Measurements from ENCODE around the gene PMM2.
"Not testable (repeated sequence)": the region's sequence is repeated elsewhere in the genome, so short reads cannot be mapped to it uniquely, and the experiment has no call there.

Gene PMM2

DNA sequence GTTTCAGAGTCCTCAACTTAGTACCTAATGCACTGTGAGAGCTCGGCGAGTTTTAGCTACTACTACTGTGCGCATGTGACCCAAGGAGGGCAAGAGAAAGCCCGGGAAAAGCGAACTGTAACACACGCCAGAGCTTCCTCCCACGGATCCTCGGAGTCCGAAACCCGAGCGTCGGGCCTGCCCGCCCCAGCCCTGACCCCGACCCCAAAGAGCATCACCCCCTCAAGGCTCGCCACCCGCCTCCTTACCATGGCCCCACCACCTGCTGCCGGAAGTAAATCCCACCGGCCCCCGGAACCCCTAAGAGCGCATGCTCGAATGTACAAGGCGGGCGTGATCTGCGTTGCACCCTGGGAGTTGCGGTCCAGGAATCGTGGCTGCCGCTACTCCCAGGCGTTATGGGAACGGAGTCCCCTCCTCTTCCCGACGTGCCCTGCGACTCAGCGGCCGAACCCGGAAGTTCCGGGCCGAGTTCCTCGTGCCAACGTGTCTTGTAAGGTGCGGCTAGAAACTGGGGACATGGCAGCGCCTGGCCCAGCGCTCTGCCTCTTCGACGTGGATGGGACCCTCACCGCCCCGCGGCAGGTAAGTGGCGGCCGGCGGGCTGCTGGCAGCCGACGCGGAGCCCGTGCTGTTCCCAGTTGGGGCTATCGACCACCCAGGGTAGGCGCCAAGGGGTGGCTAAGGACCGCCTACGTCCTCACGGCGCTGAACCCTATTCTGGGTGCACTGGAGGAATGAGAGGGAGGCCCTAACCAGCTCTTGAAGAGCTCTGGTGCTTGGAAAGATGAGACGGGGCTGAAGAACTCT, at the start of gene PMM2, which contains the start of gene TMEM186:
PMM2 (plus strand) TSS at position 476 of the 810 bp plus-strand sequence; CDS start at position 520, 44 bp downstream.
TMEM186 (minus strand) TSS at position 276 of the 810 bp plus-strand sequence; CDS start at position 251, 25 bp downstream.
- DNase-seq (ENCODE audit: low read depth in 2 of 3, low spot score in 1 of 3) = peak; percentile 89 to 94 (median 92)

DNA sequence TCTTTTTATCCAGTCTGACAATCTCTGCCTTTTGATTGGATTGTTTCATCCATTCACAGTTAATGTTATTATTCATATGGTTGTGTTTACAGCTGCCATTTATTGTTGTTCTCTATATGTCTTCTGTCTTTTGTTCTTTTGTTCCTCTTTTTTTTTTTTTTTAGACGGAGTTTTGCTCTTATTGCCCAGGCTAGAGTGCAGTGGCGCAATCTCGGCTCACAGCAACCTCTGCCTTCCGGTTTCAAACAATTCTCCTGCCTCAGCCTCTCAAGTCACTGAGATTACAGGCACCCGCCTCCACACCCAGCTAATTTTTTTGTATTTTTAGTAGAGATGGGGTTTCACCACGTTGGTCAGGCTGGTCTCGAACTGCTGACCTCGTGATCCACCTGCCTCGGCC, 48.7 kb upstream of the PMM2 start:
- not testable (repeated sequence) for DNase-seq (ENCODE audit: low read depth in 2 of 3, low spot score in 1 of 3)

DNA sequence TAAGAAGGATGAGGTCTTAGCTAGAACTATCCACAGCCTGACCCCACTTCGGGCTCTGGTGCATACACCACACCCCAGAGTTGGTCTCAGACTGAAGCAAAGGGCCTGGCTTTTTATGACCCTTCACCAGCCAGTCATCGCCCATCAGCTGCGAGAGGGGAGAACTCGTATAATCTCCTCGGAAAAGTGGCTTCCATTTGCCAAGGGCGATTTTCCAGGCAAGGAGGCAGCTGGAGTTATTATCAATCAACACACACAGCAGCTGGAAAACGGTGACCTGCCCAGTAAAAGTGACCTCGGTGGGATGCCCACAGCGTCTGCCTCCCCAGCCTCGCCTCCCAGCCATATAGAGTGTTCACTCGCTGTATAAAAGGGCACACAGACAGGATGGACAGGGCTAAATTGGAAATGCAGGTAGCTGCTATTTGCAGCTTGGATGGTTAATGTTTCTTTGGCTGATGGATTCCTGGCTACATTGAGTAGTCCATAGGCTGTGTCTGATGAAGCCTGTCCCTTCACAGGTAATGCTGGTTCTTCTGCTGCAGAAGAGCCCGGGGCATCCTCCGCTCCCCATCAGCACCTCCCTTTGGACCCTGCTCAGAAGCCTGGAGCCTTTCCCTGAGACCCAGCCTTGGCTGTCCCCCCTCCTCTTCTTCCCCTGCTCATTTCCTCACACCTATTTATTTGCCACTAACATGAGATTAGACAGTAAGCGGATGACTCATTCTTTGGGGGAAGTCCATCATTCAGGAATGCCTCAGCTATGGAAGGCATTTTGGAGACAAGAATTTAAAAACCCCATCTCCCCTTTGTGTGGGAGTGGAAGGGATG, 45.9 kb upstream of the PMM2 start:
- DNase-seq (ENCODE audit: low read depth in 2 of 3, low spot score in 1 of 3) = no peak

DNA sequence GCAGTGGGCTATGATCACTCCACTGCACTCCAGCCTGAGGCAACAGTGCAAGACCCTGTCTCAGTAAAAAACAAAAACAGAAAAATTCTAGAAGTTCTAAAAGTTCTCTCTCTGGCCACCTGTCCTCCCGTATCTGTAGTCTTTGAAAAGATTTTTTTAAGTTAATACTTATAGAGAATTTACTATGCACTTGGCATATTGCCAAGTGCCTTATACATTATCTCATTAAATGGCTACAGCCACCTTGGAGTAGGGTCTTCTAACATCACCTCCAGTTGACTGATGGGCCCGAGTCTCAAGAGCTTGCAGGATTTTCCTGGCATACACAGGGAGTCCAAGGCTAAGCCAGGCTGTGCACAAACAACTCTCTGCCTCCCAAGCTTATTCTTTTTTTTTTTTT, 44.9 kb upstream of the PMM2 start:
- no peak for DNase-seq (ENCODE audit: low read depth in 2 of 3, low spot score in 1 of 3)

DNA sequence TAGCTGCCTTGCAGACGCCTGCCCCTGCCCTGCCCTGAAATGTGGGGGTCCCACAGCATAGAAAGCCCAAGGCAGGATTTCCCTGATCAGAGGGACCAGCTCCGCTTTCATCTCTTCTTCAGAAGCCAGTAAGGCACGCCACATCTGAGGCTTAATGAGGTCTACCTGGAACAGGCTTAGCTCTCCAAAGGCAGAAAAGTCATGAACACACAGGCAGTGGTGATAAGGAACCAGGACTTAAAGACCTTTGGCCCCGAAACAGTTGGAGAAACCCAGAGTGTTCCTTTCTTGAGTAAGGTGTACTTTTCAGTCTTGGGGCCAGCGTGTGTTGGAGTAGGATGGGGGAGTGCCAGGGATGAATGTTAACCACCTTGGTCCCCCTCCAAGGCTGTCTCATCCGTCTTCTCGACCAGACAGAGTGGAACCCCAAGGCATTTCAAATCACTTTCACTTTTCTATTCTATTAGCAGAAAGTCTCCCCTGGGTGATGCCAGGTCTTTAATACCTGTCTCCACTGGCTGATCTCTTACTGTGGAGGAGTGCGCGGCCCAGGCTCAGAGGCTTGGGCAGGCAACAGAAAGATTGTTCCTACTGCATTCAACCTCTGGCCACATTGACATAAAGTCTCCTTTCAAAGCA, 44.1 kb upstream of the PMM2 start:
- no peak for DNase-seq (ENCODE audit: low read depth in 2 of 3, low spot score in 1 of 3)

DNA sequence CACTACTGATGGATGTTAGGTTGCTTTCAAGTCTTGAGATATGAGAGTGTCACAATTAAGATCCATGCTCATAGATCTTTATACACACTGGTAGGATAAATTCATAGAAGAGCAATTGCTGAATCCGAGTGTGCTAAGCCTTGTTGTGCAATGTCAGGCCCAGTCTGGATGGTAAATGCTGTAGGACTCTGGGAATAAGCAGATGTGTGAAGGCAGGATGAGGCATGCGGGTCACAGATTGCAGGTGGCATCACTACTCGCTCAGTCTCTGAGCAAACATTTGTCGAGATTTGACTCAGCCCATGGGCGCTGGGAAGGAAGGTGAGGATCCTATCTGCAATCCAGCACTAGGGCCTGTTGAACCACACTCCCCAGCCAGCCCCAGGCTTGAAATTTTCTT, 40.9 kb upstream of the PMM2 start:
- no peak for DNase-seq (ENCODE audit: low read depth in 2 of 3, low spot score in 1 of 3)

DNA sequence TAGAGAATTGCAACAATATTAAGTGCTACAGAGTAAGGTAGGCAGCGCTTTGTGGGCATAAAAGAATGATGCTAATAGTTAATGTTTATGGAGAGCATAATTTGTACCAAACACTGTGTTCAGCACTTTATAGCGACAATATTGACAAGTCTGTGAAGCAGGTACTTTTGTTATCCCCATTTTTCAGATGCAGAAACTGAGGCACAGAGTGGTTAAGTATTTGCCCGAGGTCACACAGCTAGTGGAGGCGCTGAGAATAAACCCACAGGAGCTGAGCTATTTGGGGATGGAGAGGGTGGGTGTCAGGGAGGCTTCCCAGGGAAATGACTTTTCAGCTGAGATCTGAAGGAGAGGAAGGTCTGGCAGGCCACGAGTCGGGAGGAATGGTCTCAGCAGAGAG, 39.6 kb upstream of the PMM2 start:
- DNase-seq (ENCODE audit: low read depth in 2 of 3, low spot score in 1 of 3) = no peak

DNA sequence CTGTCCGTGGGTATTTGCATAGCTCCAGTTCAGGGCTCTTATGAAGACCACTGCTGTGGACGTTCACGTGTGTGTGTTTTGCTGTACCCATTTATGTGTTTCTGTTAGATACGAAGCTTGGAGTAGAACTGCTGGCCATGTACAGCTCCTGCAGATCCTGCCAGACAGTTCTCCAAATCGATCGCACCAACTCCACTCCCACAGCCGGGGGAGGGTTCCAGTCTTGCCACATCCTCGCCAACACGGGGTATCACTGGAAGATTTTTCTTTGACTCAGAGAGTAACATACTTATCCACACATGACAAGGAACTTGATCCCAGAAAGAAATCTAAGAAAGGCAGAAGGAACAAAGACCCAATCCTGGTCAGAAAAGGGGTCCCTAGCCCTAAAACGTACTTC, 37.6 kb upstream of the PMM2 start:
- no peak for DNase-seq (ENCODE audit: low read depth in 2 of 3, low spot score in 1 of 3)

DNA sequence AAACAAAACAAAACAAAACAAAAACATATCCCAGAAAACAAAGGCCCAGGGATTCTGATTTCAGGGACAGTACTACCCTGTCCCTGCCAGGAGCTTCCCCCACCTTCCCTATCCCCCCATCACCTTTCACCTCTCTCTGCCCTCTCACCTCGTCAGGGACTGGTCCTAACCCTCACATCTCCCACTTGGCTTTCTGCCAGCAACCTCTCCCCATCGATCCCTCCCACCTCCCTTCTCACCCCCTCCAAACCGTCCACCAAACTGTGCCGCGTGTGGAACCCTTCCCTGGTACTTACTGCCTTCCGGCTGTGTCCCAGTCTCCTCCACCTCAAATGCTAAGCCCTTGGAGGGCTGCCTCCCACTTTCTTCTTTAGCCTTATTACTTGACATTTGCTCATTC, 36.6 kb upstream of the PMM2 start:
- no peak for DNase-seq (ENCODE audit: low read depth in 2 of 3, low spot score in 1 of 3)

DNA sequence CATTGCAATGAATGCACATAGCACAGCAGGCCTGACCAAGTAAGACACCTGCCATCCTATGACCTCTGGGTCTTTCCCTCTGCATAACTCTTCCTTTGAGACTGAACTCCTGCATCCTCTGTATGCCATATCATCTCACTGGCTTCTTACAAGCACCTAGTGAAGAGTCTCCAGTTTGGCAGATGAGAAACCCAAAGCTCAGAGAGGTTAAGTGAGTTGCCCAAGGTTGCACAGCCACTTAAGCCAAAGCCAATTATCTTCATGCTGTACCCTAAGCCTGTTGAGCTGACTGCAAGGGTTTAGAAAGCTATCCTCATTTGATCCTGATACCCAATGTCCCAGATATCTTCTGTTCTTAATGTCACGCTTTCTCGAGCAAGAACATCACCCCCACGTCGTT, 35.4 kb upstream of the PMM2 start:
- DNase-seq (ENCODE audit: low read depth in 2 of 3, low spot score in 1 of 3) = no peak

DNA sequence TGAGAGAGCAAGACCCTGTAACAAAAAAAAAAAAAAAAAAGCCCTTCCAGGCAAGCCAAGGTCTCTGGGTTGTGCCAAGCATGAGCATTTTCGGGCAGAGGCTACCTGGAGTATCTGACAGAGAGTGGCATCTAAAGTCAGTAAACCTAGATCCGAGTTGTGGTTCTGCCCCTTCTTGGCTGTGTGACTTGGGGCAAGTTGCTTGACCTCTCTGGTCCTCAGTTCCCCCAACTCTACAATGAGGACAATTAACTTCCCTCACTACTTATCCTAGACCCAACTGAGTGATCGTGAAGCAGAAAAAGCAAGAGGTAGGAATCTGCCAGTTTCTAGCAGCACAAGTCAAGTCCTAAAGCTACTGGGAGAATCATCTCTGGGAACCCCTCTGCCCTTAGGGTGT, 34.6 kb upstream of the PMM2 start:
- DNase-seq (ENCODE audit: low read depth in 2 of 3, low spot score in 1 of 3) = no peak

DNA sequence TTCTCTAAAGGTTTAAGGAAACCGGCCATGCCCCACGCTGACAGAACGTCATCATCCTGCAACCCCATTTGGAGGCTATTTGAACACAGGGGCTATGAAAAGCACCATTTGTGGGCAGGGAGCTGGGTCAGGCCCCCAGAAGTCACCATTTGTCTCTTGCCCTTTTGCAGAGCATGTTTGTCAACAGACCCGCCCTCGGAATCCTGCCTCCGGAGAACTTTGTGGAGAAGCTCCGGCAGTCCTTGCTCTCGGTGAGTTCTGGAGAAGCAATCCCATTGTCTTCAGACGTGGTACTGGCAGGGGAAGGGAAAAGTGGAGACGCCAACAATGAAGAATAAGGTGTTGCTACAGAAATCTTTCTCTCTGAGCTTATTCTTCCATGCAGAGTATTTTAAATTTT, 33.7 kb upstream of the PMM2 start:
- DNase-seq (ENCODE audit: low read depth in 2 of 3, low spot score in 1 of 3) = no peak

DNA sequence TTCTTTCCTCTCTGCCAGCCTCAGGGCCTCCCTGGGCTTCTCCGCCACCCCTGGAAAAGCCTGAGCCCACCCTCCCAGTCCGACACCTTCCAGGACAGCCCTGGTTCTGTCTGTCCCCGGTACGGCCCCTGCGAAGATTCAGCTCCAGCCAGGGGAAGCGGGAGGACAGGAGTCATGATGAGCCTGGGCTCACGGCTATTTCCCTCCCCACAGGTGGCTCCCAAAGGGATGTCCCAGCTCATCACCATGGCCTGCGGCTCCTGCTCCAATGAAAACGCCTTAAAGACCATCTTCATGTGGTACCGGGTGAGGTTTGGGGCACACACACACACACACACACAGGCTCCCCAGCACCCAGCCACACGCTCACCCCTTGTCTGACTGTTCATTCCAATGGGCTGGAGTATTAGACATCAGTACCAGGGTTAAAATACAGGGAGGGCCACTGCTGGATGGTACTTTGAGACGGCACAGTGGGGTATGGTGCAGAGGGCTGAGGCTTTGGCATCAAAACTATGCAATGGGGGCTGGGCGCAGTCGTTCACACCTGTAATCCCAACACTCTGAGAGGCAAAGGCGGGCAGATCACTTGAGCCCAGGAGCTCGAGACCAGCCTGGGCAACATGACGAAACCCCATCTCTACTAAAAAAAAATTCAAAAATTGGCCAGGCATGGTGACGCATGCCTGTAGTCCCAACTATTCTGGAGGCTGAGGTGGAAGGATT, 33.0 kb upstream of the PMM2 start:
- no peak for DNase-seq (ENCODE audit: low read depth in 2 of 3, low spot score in 1 of 3)

DNA sequence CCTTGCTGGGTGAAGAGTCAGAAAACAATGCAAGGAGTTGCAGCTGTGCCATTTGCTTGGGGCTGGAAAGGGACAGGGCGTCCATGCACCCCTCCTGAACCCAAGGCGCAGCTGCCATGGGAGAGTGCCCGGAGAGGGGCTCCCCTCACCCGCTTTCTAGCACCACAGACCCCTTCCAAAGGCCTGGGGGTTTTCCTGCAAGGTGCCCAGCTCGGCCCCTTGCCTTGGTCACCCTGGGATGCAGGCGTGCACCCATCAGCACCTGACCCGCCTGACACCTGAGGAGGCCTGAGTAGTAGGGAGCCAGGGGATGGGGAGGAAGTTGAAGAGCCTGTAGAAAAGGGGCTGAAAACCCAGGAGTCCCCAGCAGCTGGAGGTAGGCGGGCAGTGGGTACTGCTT, 30.5 kb upstream of the PMM2 start:
- no peak for DNase-seq (ENCODE audit: low read depth in 2 of 3, low spot score in 1 of 3)

DNA sequence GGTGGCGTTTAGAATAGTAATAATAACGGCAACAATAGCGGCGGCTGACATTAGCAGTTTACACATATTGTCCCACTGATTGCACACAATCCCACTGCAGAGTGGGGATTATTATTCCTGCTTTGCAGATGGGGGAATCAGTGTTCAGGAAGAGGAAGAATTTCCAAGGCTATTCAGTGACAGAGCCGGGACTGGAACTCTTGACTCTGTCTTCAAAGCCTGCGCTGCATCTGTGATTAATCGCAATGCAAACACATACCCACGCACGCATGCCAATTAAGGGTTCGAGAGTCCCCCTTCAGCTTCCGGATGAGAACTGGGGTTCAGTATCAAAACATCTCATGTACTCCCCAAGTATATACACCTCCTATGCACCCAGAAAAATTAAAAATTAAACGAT, 29.4 kb upstream of the PMM2 start:
- no peak for DNase-seq (ENCODE audit: low read depth in 2 of 3, low spot score in 1 of 3)

DNA sequence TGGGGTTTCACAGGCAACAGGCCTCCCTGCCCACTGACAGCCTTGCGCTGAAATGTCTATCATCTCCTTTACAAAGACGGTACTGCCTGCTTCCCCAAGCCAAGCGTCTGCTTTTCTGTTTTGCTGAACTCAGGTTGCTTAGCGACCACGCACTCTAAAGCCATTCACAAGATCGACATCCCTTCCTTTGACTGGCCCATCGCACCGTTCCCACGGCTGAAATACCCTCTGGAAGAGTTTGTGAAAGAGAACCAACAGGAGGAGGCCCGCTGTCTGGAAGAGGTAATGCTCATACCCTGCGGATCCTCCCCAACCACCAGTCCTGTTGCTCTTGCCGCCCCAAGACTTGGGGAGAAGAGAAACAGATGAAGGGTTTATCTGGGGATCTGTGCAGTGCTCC, 28.9 kb upstream of the PMM2 start:
- no peak for DNase-seq (ENCODE audit: low read depth in 2 of 3, low spot score in 1 of 3)

DNA sequence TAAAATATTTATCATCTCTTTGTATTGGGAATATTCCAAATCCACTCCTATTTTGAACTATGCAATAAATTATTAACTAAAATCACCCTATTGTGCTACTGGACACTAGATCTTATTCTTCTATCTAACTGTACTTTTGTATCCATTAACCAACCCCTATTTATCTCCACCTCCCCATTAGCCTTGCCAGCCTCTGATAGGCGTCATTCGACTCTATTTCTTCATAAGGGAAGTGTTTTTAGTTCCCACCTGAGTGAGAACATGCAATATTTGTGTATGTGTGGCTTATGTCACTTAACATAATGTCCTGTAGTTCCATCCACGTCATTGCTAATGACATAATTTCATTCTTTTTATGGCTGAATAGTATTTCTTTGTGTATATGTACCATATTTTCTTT, 24.1 kb upstream of the PMM2 start:
- DNase-seq (ENCODE audit: low read depth in 2 of 3, low spot score in 1 of 3) = no peak

DNA sequence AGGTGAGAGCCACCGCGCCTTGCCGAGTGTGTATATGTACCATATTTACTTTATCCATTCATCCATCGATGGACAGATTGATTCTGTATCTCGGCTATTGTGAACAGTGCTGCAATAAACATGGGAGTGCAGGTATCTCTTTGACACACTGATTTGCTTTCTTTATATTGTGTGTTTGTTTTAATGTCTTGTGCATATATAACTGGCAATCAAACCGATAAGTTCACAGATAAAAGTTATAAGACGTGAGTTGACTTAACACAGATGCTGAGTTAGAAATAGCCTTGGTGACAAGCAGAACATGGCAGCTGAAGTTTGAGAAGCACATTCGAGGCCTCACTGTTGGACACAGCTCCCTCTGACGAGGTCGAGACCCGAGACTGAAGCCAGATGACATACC, 23.4 kb upstream of the PMM2 start:
- no peak for DNase-seq (ENCODE audit: low read depth in 2 of 3, low spot score in 1 of 3)

DNA sequence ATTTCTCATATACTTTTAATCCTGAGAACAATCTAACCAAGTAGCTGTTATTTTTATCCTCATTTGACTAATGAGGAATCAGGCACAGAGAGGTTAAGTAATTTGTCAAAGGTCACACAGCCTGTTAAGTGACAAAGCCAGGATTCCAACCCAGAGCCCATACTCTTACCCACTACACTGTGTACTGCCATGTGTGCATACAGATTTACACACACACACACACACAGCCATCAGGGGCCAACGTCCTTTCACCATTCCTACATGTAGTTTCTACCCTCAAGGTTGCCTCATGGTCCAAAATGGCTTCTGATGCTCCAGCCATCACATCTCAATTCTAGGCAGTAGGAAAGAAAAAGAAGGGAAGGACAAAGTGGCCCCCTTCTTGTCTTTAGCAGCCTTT, 22.3 kb upstream of the PMM2 start:
- DNase-seq (ENCODE audit: low read depth in 2 of 3, low spot score in 1 of 3) = no peak

DNA sequence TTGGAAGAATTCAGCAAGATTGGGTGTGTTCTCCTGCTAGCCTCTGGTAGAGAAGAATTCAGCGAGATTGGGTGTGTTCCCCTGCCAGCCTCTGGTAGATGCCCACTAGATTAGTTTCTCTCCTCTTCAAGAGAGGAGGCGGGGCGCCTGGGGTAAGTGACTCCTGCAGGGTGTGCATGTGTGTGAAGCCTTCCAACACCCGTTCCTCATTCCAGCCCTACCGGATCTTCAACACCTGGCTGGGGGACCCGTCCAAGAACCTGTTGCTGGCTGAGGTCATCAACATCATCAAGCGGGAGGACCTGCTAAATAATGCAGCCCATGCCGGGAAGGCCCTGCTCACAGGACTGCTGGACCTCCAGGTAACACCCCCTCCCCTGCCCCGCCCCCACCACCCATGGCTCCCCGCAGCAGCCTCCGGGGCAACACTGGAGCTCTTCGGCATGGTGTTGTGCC, 21.5 kb upstream of the PMM2 start:
- no peak for DNase-seq (ENCODE audit: low read depth in 2 of 3, low spot score in 1 of 3)

DNA sequence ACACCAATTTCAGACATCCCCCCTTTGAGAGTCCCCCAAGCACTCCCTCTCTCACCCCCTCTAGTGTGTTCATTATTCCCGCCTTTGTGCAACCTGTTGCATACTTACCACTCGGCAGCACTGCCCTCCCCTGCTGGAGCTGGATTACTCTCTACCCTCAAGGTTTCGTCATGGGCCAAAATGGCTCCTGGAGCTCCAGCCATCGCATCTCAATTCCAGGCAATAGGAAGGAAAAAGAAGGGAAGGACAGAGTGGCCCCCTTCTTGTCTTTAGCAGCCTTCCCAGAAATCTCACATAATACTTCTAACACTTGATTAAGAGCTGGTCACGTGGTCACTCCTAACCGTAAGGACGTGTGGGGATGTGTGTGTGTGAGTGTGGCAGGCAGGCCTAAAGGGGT, 20.4 kb upstream of the PMM2 start:
- no peak for DNase-seq (ENCODE audit: low read depth in 2 of 3, low spot score in 1 of 3)

Data from stimulated activated CD4-positive, alpha-beta T cell treated with anti-CD3 and anti-CD28 coated beads, Interleukin-12 subunit alpha, Interleukin-12 subunit beta, amount 100 ng/mL, for 48 hours (primary cell).